Measurements from ENCODE around the gene SHMT1.

- TF ChIP-seq CTCF (IDR thresholded peaks at IDR 0.05) = no peak
- no peak for TF ChIP-seq POLR2A (IDR thresholded peaks at IDR 0.05)
- TF ChIP-seq EP300 (IDR thresholded peaks at IDR 0.05) = no peak
These were observed 8.1 kb upstream of the SHMT1 start for GRCh38 chr17:18371455-18371854.
